GM18873 (cell line): ENCODE measurements around the gene ST8SIA3.

Experiments used
- ATAC-seq: cut with Tn5 transposase; IDR thresholded peaks from one replicate; pipeline ENCODE4 v1.9.1; 2021; ENCODE audit warnings: mild to moderate bottlenecking, moderate library complexity, moderate number of reproducible peaks; ENCODE audit not compliant: unreplicated experiment, low FRiP score

The ST8SIA3 gene

GRCh38 chr18:57352271-57352701, at the start of gene ST8SIA3:
TSS of gene ST8SIA3 (plus strand) at chr18:57352557. CDS start at chr18:57352847, 290 bp downstream.
- no peak for ATAC-seq

GRCh38 chr18:57311472-57311871, 40.9 kb upstream of the ST8SIA3 start:
- ATAC-seq: no peak

DNA sequence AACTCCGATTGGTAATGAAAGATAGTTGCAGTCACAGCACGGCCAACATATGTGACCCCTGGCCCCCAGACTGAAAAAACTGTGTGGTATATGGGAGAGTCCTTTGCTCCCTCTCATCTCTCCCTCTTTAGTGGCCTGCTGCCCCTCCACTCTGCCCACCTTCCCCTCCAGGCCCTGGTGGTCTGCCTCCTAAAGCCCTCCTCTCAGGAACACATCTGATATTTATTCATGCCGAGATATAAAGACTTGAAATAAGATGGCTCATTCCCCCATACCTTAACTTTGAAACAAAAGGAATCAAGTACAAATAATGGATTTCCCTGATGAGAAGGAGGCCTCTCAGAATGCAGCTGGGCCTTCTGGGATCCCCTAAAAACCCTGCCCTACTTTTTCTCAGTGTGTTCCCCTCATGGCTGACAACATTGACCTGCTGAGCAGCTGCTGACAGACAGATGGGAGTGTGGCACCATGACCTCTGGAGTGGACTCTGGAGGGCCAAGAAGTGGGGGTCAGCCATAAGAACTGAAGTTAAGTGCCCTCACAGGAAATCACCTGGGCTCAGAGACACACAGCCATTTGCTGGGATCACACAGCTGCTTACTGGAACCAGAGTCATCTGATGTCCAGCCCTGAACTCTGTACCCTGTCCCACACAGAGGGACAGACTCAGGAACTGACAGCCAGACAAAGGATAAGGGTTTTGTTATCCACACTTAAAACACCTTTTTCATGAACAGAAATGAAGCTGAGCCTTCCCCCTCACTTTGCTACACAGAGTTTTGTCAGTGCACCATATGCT, 39.8 kb upstream of the ST8SIA3 start:
- ATAC-seq: no peak

DNA sequence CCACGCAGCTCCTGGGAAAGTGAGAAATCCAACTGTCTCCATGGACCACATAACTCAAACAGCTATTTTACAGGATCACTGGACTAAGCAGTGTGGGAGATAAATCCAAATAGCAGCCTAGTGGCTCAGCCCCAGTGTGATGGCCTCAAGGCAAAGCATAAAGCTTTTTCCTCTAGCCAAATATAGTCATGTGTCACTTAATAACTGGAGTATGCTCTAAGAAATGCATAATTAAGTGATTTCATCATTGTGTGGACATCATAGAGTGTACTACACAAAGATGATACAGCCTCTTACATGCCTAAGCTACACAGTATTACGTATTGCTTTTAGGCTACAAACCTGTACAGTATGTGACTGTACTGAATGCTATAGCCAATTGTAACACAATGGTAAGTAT, 31.8 kb upstream of the ST8SIA3 start:
- ATAC-seq: no peak

DNA sequence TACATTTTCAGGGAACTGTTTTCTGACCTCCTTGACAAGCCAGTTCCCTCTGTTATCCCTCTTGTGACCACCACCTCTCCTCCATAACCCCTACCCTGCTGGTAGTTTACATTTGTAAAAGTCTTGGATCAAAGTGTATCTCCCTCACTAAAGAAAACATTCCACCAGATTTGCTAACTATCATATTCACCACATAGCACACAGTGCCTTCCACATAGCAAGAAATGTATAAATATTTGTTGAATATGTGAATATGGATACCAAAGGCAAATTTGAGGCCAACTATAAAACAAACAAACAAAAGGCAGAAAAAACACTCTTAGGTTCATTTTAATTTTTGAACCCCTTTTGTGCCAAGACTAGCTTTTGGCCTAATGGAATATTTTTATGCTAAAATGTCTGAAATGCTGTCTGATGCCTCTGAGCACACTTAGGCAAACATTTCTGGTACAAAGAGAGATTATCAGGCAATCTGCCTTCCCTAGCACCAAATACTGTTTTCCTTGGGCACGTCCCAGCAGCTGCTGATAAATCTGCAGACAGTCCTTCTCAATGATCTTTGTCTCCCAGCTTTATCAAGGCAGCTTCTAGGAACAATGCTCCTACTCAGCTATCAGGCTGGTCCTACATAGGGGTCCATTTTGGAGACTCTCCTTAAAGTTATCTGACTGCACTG, 26.7 kb upstream of the ST8SIA3 start:
- no peak for ATAC-seq

DNA sequence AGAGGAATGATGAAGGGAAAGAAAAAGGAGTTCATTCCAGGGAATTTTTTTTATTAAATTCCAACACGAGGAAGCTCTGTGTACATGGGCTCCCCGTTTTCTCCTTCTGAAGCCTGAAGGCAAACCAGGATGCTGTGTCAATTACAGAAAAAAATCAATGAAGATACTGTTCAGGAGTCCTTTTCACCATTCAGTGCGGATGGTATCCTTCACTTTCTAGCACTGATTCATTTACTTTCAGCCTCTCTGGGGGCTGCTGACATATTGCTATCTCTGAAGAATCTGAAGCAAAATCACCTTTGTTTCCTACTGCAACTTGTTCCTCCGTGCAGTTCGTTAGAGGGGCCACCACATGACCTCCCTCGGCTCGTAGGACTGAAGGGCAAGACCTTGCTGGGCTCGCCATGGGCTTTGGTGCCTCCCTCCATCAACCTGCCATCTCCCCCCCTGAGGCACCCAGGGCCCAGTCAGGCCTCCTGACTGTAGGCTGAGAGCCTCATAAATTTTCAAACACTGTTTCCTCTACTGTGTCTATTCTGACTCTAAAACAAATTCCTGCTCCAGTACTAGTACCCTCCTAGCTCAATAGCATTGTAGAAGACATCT, 25.5 kb upstream of the ST8SIA3 start:
- no peak for ATAC-seq

DNA sequence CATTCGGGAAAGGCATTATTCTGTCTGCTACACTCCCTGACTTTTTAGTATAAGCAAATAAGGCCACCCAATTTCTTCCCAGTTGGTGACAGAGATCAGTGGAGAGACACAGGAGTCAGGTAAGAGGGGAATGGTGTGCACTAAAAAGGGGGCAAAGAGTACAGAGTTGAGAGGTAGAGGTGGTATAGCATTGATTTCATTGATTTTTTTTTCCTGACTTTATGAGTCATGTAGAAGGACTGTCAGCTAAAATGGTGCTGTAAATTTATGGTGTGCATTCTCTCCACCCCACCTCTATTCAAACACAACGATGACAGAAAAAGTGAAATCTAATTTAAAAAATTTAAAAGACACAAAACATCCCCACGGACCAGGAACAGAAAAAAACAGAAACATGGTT, 23.7 kb upstream of the ST8SIA3 start:
- ATAC-seq: no peak

- ATAC-seq: no peak
Measured at GRCh38 chr18:57329856-57330255, 22.5 kb upstream of the ST8SIA3 start.

DNA sequence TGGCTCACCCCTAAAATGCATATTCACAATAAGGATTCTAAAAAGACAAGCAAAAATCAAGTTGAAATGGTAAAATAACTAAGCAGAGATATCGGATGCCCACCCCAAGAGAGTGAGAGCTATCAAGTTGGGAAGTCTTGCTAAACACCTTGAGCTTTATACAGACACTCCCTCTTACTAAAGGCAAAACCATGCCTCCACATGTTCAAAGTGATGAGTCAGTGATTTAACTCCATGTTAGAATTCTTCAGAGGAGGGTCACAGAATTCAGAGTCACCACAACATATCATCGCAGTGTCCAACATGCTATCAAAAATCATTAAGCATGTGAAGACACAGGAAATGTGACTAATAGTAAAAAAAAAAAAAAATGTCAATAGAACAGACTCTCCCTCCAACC, 20.6 kb upstream of the ST8SIA3 start:
- no peak for ATAC-seq

DNA sequence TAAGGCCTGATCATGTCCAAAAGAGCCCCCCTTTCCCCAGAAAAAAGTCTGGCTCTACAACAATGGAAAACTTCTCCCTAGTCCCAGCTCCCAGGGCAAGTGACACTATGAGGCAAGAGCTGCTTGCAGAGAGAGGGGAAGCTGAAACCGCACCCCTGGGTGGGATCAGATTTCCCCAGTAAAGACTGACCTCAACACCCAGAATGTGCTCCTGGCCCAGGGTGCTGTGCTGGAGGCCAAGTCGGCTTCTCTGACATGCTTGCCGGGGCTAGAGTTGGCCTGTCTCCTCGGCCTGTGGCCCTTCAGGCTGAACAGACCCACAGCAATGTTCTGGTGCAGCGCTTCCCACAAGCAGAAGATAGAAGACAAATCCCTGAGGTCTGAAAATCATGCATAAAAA, 18.4 kb upstream of the ST8SIA3 start:
- no peak for ATAC-seq

GRCh38 chr18:57334383-57334782, 18.0 kb upstream of the ST8SIA3 start:
- ATAC-seq: no peak

- no peak for ATAC-seq
Measured at GRCh38 chr18:57336343-57336742, 16.0 kb upstream of the ST8SIA3 start.

DNA sequence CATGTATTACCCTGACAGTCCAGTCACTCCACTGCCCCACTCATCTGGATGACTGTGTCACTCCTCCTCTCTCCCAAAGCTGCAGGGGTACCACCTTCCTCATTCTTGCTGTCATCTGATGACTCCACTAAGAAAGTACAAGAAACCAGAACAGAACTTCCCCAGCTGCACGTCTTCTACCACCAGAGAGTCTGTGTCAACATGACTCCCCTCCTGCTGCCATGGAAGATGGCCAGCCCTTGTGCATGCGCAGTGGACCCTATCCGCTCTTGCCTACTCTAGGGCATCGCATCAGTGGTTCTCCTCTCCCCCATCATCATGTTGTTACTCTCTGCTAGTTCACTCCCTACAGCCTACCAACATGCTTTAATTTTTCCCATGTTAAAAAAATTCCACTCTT, 14.5 kb upstream of the ST8SIA3 start:
- no peak for ATAC-seq

DNA sequence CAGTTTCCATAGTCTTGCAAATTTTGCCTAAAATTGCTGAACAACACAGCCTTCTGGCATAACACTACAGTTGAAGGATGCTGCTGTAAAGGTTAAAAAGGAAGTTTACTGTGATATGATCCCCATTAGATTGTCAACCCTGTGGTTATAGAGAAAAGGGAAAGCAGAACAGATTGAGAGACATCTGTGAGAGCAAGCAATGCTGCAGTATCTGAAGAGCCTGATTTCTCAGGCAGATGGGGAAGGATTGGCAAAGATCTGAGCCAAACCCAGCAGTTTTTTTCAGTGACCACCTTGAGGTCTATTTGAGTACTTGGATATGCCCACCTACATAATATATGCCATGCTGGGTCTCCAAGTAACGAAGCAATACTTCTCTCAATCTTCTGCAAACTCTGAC, 8.5 kb upstream of the ST8SIA3 start:
- ATAC-seq: no peak

DNA sequence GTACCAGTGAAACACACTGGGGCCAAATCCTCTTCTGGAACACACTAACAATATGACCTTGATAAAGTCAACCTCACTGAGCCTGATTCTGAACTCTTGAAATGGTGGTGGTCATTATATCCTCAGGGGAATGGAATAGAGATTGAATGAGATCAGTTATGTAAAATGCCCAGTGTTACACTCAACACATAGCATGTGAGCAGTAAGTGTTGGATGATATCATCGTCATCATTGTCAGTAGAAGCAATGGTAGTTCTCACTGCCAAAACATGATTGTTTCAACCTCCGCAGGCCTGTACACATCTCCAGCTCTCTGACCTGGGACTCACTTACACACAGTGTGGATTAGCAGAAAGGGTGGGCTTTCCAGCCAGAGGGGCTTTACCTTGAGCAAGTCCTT, 5.5 kb upstream of the ST8SIA3 start:
- ATAC-seq: no peak

DNA sequence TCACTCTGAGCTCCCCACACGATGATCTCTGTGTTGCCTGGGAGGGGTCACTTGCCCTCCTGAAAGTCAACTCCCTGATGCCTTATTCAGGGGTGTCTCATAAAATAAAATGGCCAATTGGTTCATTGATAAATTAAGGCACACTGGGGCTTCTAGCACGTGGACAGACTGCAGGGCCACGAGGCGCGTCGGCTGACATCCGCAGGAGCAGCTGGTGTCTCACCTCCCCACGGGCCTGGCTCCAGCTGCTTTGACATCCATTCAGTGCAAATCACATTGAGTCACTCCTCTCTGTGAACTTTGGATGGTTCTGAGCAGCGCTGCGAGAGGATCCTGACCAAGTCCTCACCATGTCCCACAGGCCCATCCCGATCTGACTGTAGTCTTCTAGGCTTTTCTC, 4.6 kb upstream of the ST8SIA3 start:
- ATAC-seq: no peak

DNA sequence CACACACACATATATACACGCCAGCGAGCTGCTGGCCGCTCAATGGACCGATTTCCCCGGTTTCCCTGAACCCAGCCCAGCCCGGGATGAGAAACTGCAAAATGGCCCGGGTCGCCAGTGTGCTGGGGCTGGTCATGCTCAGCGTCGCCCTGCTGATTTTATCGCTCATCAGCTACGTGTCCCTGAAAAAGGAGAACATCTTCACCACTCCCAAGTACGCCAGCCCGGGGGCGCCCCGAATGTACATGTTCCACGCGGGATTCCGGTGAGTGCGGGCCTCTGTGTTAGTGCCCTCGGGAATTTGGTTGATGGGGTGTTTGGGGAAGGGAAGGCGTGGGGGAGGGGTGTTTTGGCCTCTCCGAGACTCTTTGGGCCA, 392 bp downstream of the ST8SIA3 start:
- ATAC-seq: no peak

DNA sequence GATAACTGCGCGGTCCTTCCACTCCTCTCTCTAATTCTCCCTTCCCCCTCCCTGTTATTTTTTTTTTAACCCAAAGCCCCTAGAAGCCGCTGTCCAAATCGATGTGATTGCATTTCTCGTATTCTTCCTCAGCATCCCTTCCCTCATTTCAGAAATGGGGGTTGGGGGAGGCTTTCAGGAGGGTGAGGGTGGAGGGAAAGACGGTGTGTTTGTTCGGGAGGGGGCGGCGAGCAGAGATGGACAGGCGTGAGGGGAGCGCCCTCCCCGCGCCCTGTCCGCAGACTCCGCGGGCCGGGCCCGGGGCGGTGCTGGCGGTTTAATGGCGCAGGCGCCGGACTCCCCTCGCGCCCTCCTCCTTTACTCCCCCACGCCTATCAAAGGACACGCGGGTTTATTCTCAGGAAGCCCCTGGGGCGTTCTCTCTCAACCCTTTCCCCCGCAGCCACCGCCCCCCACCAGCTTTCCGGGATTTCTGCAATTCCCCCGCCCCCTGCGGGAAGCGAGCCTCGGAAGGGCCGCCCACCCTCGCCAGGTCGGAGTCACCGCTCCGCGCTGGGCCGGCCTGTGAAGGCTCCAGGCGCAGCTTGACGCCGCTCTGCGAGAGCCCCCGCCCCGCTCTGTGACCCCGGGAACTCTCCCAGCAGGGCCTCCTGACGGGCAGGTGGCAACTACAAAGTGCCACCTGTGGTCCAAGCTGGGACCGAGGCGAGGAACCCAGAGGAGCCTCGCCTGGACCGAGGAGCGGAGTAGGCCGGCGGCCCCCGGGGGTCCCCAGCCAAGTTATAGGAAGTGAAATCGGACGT, 981 bp downstream of the ST8SIA3 start:
- ATAC-seq: no peak

DNA sequence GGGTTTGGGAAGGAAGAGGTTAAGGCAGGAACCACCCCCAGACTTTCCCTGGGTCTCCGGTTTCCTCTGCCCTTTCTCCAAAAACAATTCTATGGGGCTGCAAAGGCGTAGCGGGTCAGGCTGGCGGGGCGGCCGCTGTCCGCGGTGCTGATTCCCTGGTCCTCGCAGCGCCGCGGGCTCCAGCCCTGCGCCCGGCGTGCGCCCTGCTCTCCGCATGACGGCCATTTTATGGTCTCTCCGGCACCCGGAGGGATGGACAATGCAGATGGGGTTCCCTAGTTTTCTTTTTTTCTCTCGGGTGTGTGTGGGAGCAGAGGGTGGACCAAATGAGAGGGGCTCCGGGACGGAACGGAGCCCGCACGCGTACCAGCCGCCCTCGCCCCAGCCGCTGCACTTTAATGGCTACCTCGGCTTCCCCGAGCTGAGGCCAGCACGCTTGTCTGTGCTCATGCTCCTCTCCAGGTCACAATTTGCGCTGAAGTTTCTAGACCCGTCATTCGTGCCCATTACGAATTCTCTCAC, 1.6 kb downstream of the ST8SIA3 start:
- ATAC-seq: no peak

- no peak for ATAC-seq
Measured at GRCh38 chr18:57359433-57359832, 7.1 kb downstream of the ST8SIA3 start.

DNA sequence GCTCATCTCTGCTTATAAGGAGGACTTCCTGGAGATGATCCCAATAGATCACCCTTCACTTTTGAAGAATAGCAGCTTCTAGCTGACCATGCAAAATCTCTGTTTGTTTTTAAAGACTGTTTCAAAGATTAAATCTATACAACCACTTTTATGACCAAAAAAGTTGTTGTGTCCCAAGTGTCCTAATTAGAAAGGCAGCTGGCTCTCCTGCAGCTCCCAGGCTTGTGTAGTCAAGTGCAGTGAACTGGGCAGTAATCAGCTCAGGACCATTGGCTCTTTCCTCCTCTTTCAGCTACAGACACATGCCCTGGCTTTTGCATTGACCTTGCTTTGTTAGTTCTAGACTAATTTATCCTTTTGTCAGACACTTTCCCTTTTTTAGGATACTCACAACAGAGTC, 10.4 kb downstream of the ST8SIA3 start:
- ATAC-seq: no peak
